Brain microvascular endothelial cell (primary cell): ENCODE data around the gene POLDIP3.

ENCODE experiments used
- DNase-seq: peaks from one replicate; pipeline ENCODE4 v3.0.0-alpha.2; 2020
- H3K27ac ChIP-seq: fragments of 250-450 bp; sonication (Bioruptor Pico); 2 replicates; pipeline ENCODE4 v1.5.1; 2020; ENCODE audit warnings: mild to moderate bottlenecking, moderate library complexity
- H3K27me3 ChIP-seq: fragments of 250-450 bp; sonication (Bioruptor Pico); replicated peaks from 2 replicates; pipeline ENCODE4 v1.5.1; 2020; ENCODE audit warnings: mild to moderate bottlenecking
- H3K36me3 ChIP-seq: fragments of 250-450 bp; sonication (Bioruptor Pico); replicated peaks from 2 replicates; pipeline ENCODE4 v1.5.1; 2020; ENCODE audit warnings: mild to moderate bottlenecking
- H3K4me3 ChIP-seq: 2 replicates; pipeline ENCODE4 v1.5.1; 2011; ENCODE audit warnings: low read depth, mild to moderate bottlenecking, control low read depth, low read length, moderate library complexity
- in situ Hi-C: cut with HindIII; loops from 2 replicates; pipeline ENCODE4 v1.10.0; 2017; ENCODE audit warnings: low sequenced_read_pairs, low pct_ligation_motif_present
- TF ChIP-seq, protein P1 (sequence below): IDR thresholded peaks from 2 replicates; pipeline ENCODE4 v1.5.1; 2011; ENCODE audit warnings: low read depth, mild to moderate bottlenecking, moderate library complexity, low read length, control low read depth, inconsistent platforms; ENCODE audit errors: missing control alignments

Gene POLDIP3

DNA sequence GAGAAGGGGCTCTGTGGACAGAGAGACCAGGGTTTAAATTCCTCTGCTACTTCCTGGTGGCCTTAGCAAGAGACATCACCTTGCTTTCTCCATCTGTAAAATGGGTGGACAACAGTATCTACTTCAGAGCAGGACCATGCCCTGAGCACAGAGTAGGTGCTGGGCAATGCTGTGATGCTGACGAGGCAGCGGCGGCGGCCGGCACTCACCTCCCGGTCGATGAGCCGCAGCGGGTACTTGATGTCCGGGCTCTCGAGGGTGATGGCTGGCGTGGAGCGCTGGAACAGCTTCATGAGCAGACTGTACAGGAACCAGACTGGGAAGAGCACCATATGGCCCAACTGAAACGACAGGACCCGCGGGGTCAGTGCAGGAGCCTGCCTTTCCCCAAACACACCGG lies 21.8 kb upstream of the POLDIP3 start:
- in situ Hi-C loops, result loop anchor here (25.0 kb wide), 1 partner anchor 176 kb away; no protein-coding TSS in a partner anchor
- DNase-seq, result no peak
- TF ChIP-seq, protein P1, sequence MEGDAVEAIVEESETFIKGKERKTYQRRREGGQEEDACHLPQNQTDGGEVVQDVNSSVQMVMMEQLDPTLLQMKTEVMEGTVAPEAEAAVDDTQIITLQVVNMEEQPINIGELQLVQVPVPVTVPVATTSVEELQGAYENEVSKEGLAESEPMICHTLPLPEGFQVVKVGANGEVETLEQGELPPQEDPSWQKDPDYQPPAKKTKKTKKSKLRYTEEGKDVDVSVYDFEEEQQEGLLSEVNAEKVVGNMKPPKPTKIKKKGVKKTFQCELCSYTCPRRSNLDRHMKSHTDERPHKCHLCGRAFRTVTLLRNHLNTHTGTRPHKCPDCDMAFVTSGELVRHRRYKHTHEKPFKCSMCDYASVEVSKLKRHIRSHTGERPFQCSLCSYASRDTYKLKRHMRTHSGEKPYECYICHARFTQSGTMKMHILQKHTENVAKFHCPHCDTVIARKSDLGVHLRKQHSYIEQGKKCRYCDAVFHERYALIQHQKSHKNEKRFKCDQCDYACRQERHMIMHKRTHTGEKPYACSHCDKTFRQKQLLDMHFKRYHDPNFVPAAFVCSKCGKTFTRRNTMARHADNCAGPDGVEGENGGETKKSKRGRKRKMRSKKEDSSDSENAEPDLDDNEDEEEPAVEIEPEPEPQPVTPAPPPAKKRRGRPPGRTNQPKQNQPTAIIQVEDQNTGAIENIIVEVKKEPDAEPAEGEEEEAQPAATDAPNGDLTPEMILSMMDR, result no peak
- H3K27me3 ChIP-seq, result no peaks in the 10 kb centered on the region
- H3K36me3 ChIP-seq, result peaks cover 23% of the 10 kb centered on the region
- H3K27ac ChIP-seq, result no peak overlapping the region
- H3K4me3 ChIP-seq, result no peak overlapping the region

DNA sequence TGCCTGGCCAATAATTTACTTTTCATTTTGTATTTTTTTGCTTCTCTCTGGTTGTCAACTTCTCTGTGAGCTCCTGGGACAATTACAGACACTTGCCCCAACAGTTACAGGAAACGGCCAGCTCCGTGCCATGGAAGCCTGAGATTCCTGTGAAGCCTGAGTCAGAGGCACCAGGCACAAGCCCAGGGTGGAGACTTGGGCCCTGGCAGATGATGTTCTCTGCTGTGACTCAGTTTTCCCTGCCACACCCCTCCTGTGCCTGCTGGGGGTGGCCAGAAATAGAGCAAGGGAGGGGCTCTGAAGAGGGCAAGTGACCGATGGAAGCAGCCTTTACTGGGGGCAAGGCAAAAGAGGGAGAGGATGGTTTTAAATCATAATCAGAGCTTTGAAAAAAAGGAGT lies 20.8 kb upstream of the POLDIP3 start:
- in situ Hi-C loops, result loop anchor here (25.0 kb wide), 1 partner anchor 177 kb away; no protein-coding TSS in a partner anchor
- no peak overlapping the region for H3K4me3 ChIP-seq
- H3K27me3 ChIP-seq, result no peaks in the 10 kb centered on the region
- H3K27ac ChIP-seq, result peak overlapping the region; percentile 78
- TF ChIP-seq, protein P1, result no peak
- DNase-seq, result peak; percentile 85
- peaks cover 24% of the 10 kb centered on the region for H3K36me3 ChIP-seq

DNA sequence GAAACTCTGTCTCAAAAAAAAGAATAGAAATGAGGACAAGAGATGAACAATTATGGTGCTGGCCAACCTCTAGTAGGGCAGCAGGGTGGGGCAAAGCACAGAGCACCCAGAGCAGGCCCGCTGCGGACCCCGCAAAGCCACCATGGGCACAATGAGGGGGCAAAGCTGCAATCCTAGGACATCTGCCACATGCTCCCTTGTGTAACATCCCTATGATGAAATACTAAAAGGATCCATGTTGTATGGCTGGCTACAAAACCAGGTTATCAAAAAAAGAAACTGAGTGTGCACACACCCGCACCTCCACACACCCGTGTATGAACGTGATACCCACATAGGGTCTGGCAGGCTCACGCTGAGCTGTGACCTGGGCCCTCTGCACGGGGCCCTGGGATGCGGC lies 18.3 kb upstream of the POLDIP3 start:
- in situ Hi-C loops, result loop anchor here (25.0 kb wide), 1 partner anchor 179 kb away; no protein-coding TSS in a partner anchor
- DNase-seq, result no peak
- Histone ChIP-seq H3K27ac (no peak overlapping the region), H3K4me3 (no peak overlapping the region), H3K27me3 (no peaks in the 10 kb centered on the region), H3K36me3 (peaks cover 45% of the 10 kb centered on the region)
- TF ChIP-seq, protein P1, result no peak

DNA sequence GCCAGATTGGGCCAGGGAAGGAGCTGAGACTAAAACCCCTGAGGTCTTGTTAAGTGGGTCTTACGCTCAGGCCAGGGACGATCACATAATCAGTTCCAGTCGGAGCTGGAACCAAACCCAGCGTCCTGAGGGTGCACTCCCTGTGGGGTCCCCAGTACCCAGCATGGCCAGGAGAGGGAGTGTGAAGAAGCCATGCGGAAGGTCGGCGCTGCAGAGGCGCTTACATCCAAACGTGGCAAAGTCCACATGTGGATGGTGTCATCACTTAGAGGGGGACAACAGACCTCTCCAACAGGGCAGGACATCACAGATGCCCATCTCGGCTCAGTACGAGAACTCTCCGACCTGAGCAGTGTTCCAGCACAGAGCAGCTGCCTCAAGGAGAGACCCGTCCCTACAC lies 17.4 kb upstream of the POLDIP3 start:
- Histone ChIP-seq H3K27ac (no peak overlapping the region), H3K4me3 (no peak overlapping the region), H3K36me3 (peaks cover 55% of the 10 kb centered on the region), H3K27me3 (no peaks in the 10 kb centered on the region)
- no peak for DNase-seq
- in situ Hi-C loops, result loop anchor here (25.0 kb wide), 1 partner anchor 180 kb away; no protein-coding TSS in a partner anchor
- TF ChIP-seq, protein P1, result peak; percentile 70

DNA sequence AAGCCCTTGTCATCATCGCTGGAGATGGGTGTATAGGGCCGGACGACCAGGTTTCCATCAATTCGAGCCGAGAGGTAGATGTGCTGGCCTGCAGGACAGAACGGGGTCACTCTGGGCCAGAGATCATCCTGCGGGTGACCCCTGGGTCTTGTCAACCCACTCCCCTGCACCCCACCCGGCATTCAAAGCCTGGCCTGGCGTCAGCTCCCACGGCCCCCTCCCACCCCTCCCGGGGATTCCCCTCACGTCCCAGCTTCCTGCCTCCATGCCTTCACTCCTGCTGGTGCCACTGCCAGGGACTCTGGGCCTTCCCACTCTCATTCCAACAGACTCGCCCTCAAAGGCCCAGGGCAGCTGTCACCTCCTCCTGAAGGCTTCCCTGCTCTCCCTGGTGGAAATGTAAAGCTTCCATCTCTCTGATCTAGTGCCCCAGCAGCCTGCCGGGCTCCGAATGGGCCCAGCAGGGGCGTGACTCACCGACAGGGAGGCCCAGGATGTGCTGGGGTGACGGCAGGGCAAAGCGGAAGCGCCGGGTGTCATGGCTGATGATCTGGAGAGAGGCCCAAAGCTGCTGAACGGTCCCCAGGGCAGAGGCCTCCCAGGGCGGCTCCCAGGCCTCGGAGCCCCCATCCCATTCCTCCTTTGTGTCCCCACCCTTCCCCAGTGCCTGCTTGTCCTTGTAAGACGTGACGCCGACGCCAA lies 16.4 kb upstream of the POLDIP3 start:
- H3K27me3 ChIP-seq, result no peaks in the 10 kb centered on the region
- TF ChIP-seq, protein P1, result no peak
- H3K4me3 ChIP-seq, result no peak overlapping the region
- no peak for DNase-seq
- in situ Hi-C loops, result loop anchor here (25.0 kb wide), 1 partner anchor 181 kb away; no protein-coding TSS in a partner anchor
- peak overlapping the region; percentile 40 for H3K27ac ChIP-seq
- H3K36me3 ChIP-seq, result peaks cover 65% of the 10 kb centered on the region
